ENCODE measurements around the gene CEP126.
"Not testable (repeated sequence)": the region's sequence is repeated elsewhere in the genome, so short reads cannot be mapped to it uniquely, and the experiment has no call there.

The CEP126 gene

GRCh38 chr11:101940901-101941520, 26.2 kb downstream of the CEP126 start:
- DNase-seq = no peak

GRCh38 chr11:101944923-101945322, 30.1 kb downstream of the CEP126 start:
- no peak for DNase-seq

- no peak for DNase-seq
Observed at GRCh38 chr11:101945448-101945847, 30.6 kb downstream of the CEP126 start.

GRCh38 chr11:101949680-101950220, 34.9 kb downstream of the CEP126 start:
- DNase-seq = no peak

- DNase-seq = no peak
Observed at GRCh38 chr11:101955278-101955677, 40.5 kb downstream of the CEP126 start.

- no peak for DNase-seq
Observed at GRCh38 chr11:101955701-101956100, 40.9 kb downstream of the CEP126 start.

GRCh38 chr11:101960231-101960630, 45.4 kb downstream of the CEP126 start:
- no peak for DNase-seq

- not testable (repeated sequence) for DNase-seq
Observed at GRCh38 chr11:101964200-101964599, 49.4 kb downstream of the CEP126 start.

- no peak for DNase-seq
Observed at GRCh38 chr11:101974255-101974654, 59.4 kb downstream of the CEP126 start.

- no peak for DNase-seq
Observed at GRCh38 chr11:101974771-101975170, 60.0 kb downstream of the CEP126 start.

- DNase-seq = no peak
Observed at GRCh38 chr11:101975734-101976133, 60.9 kb downstream of the CEP126 start.

GRCh38 chr11:101987370-101987769, 72.6 kb downstream of the CEP126 start:
- DNase-seq = no peak

- no peak for DNase-seq
Observed at GRCh38 chr11:101993172-101993571, 78.4 kb downstream of the CEP126 start.

GRCh38 chr11:101994052-101994469, 79.3 kb downstream of the CEP126 start:
- DNase-seq = not testable (repeated sequence)

- no peak for DNase-seq
Observed at GRCh38 chr11:101996111-101996510, 81.3 kb downstream of the CEP126 start.

- DNase-seq = no peak
Observed at GRCh38 chr11:102001657-102002338, 87.0 kb downstream of the CEP126 start.

- no peak for DNase-seq
Observed at GRCh38 chr11:102004220-102004619, 89.4 kb downstream of the CEP126 start.

GRCh38 chr11:102005306-102005705, 90.5 kb downstream of the CEP126 start:
- DNase-seq = no peak

- DNase-seq = peak; percentile 54
Observed at GRCh38 chr11:102006835-102007566, 92.2 kb downstream of the CEP126 start.

GRCh38 chr11:102007567-102008437, 93.0 kb downstream of the CEP126 start:
- peak; percentile 88 for DNase-seq

- DNase-seq = no peak
Observed at GRCh38 chr11:102010776-102011494, 96.1 kb downstream of the CEP126 start.

GRCh38 chr11:102012946-102013345, 98.1 kb downstream of the CEP126 start:
- DNase-seq = no peak

Data from NCI-H774 (cell line).